Measurements from ENCODE around the gene SLC8A1. TPM values are rescaled to one million over a fixed set of nuclear protein-coding genes. Genes with fewer than 3 reads are reported as not detected.
A peak's percentile ranks its signal among the peaks of the same experiment; 100 is the strongest.

Gene SLC8A1
- total and polyA plus RNA-seq, 7 experiments from 2014 or later = 0.95 to 22.8 (median 1.5) TPM; not detected in 2

- Histone ChIP-seq H3K36me3 (ENCODE audit: control insufficient read depth in 2 of 3, insufficient read depth in 3 of 3, low read length in 3 of 3) (no peaks in the 10 kb centered on the region), H3K27ac (ENCODE audit: low read depth, low read length) (no peak overlapping the region), H3K4me1 (ENCODE audit: control insufficient read depth in 2 of 2, insufficient read depth in 2 of 2, low read length in 2 of 2) (no peaks in the 10 kb centered on the region), H3K4me3 (ENCODE audit: low read length) (no peak overlapping the region), H3K27me3 (ENCODE audit: control insufficient read depth in 2 of 2, insufficient read depth in 2 of 2, low read length in 2 of 2) (no peaks in the 10 kb centered on the region), H3K9me3 (ENCODE audit: control insufficient read depth in 2 of 3, low read length in 3 of 3) (no peaks in the 10 kb centered on the region)
- POLR2A ChIA-PET = no interaction called here
- Mint-ChIP-seq H3K9me3 (peaks cover 0 to 2% (median 0%) of the 10 kb centered on the region in 11 donors), H3K4me3 (no peak overlapping the region), H3K36me3 (no peaks in the 10 kb centered on the region), H3K27me3 (no peaks in the 10 kb centered on the region), H3K27ac (peak overlapping the region in 1 of 9 donors; percentile 5), H3K4me1 (peaks cover 0 to 9% (median 0%) of the 10 kb centered on the region in 7 donors)
- CTCF ChIA-PET = no interaction called here
- DNase-seq (no peak), ATAC-seq (no peak)
- intact Hi-C loops (cut with micrococcal nuclease) = no loop called here
These were observed 88.3 kb downstream of the SLC8A1 start for GRCh38 chr2:40363631-40364030.

- Histone ChIP-seq H3K4me1 (ENCODE audit: control insufficient read depth in 2 of 2, insufficient read depth in 2 of 2, low read length in 2 of 2) (no peaks in the 10 kb centered on the region), H3K4me3 (ENCODE audit: low read length) (no peak overlapping the region), H3K27ac (ENCODE audit: low read depth, low read length) (no peak overlapping the region), H3K9me3 (ENCODE audit: control insufficient read depth in 2 of 3, low read length in 3 of 3) (no peaks in the 10 kb centered on the region), H3K27me3 (ENCODE audit: control insufficient read depth in 2 of 2, insufficient read depth in 2 of 2, low read length in 2 of 2) (no peaks in the 10 kb centered on the region), H3K36me3 (ENCODE audit: control insufficient read depth in 2 of 3, insufficient read depth in 3 of 3, low read length in 3 of 3) (no peaks in the 10 kb centered on the region)
- peaks cover 0 to 4% (median 0%) of the 10 kb centered on the region in 11 donors for H3K9me3 Mint-ChIP-seq
- ATAC-seq (no peak), DNase-seq (no peak)
- H3K4me3 Mint-ChIP-seq = no peak overlapping the region
- peaks cover 0 to 9% (median 0%) of the 10 kb centered on the region in 7 donors for H3K4me1 Mint-ChIP-seq
- POLR2A ChIA-PET = no interaction called here
- H3K27ac Mint-ChIP-seq = no peak overlapping the region
- intact Hi-C loops (cut with micrococcal nuclease) = no loop called here
- CTCF ChIA-PET = no interaction called here
- H3K27me3 Mint-ChIP-seq = no peaks in the 10 kb centered on the region
- H3K36me3 Mint-ChIP-seq = no peaks in the 10 kb centered on the region
These were observed 88.7 kb downstream of the SLC8A1 start for GRCh38 chr2:40363231-40363630.

- peaks cover 0 to 4% (median 0%) of the 10 kb centered on the region in 11 donors for H3K9me3 Mint-ChIP-seq
- Histone ChIP-seq H3K4me3 (ENCODE audit: low read length) (no peak overlapping the region), H3K27ac (ENCODE audit: low read depth, low read length) (no peak overlapping the region), H3K27me3 (ENCODE audit: control insufficient read depth in 2 of 2, insufficient read depth in 2 of 2, low read length in 2 of 2) (no peaks in the 10 kb centered on the region), H3K9me3 (ENCODE audit: control insufficient read depth in 2 of 3, low read length in 3 of 3) (no peaks in the 10 kb centered on the region), H3K36me3 (ENCODE audit: control insufficient read depth in 2 of 3, insufficient read depth in 3 of 3, low read length in 3 of 3) (no peaks in the 10 kb centered on the region), H3K4me1 (ENCODE audit: control insufficient read depth in 2 of 2, insufficient read depth in 2 of 2, low read length in 2 of 2) (no peaks in the 10 kb centered on the region)
- CTCF ChIA-PET = no interaction called here
- no peak overlapping the region for H3K27ac Mint-ChIP-seq
- intact Hi-C loops (cut with micrococcal nuclease) = no loop called here
- ATAC-seq (no peak), DNase-seq (no peak)
- peaks cover 0 to 9% (median 0%) of the 10 kb centered on the region in 7 donors for H3K4me1 Mint-ChIP-seq
- no peaks in the 10 kb centered on the region for H3K27me3 Mint-ChIP-seq
- H3K4me3 Mint-ChIP-seq = no peak overlapping the region
- POLR2A ChIA-PET = no interaction called here
- H3K36me3 Mint-ChIP-seq = no peaks in the 10 kb centered on the region
These were observed 90.4 kb downstream of the SLC8A1 start for GRCh38 chr2:40361478-40361877.

GRCh38 chr2:40360652-40361051 is 91.2 kb downstream of the SLC8A1 start:
- Histone ChIP-seq H3K36me3 (ENCODE audit: control insufficient read depth in 2 of 3, insufficient read depth in 3 of 3, low read length in 3 of 3) (no peaks in the 10 kb centered on the region), H3K27me3 (ENCODE audit: control insufficient read depth in 2 of 2, insufficient read depth in 2 of 2, low read length in 2 of 2) (no peaks in the 10 kb centered on the region), H3K9me3 (ENCODE audit: control insufficient read depth in 2 of 3, low read length in 3 of 3) (no peaks in the 10 kb centered on the region), H3K27ac (ENCODE audit: low read depth, low read length) (no peak overlapping the region), H3K4me3 (ENCODE audit: low read length) (no peak overlapping the region), H3K4me1 (ENCODE audit: control insufficient read depth in 2 of 2, insufficient read depth in 2 of 2, low read length in 2 of 2) (no peaks in the 10 kb centered on the region)
- intact Hi-C loops (cut with micrococcal nuclease) = no loop called here
- Mint-ChIP-seq H3K4me1 (peaks cover 0 to 9% (median 0%) of the 10 kb centered on the region in 7 donors), H3K9me3 (peaks cover 0 to 4% (median 0%) of the 10 kb centered on the region in 11 donors), H3K4me3 (no peak overlapping the region), H3K27me3 (no peaks in the 10 kb centered on the region), H3K36me3 (no peaks in the 10 kb centered on the region), H3K27ac (no peak overlapping the region)
- DNase-seq (no peak), ATAC-seq (no peak)
- ChIA-PET POLR2A (no interaction called here), CTCF (no interaction called here)

GRCh38 chr2:40359811-40360210 is 92.1 kb downstream of the SLC8A1 start:
- POLR2A ChIA-PET = no interaction called here
- ATAC-seq (no peak), DNase-seq (no peak)
- Histone ChIP-seq H3K27ac (ENCODE audit: low read depth, low read length) (no peak overlapping the region), H3K9me3 (ENCODE audit: control insufficient read depth in 2 of 3, low read length in 3 of 3) (no peaks in the 10 kb centered on the region), H3K36me3 (ENCODE audit: control insufficient read depth in 2 of 3, insufficient read depth in 3 of 3, low read length in 3 of 3) (no peaks in the 10 kb centered on the region), H3K4me3 (ENCODE audit: low read length) (no peak overlapping the region), H3K27me3 (ENCODE audit: control insufficient read depth in 2 of 2, insufficient read depth in 2 of 2, low read length in 2 of 2) (no peaks in the 10 kb centered on the region), H3K4me1 (ENCODE audit: control insufficient read depth in 2 of 2, insufficient read depth in 2 of 2, low read length in 2 of 2) (no peaks in the 10 kb centered on the region)
- Mint-ChIP-seq H3K9me3 (peaks cover 0 to 4% (median 0%) of the 10 kb centered on the region in 11 donors), H3K4me3 (no peak overlapping the region), H3K27ac (no peak overlapping the region), H3K36me3 (no peaks in the 10 kb centered on the region), H3K27me3 (no peaks in the 10 kb centered on the region), H3K4me1 (peaks cover 0 to 7% (median 0%) of the 10 kb centered on the region in 7 donors)
- CTCF ChIA-PET = no interaction called here
- intact Hi-C loops (cut with micrococcal nuclease) = no loop called here

GRCh38 chr2:40358783-40359182 is 93.1 kb downstream of the SLC8A1 start:
- Mint-ChIP-seq H3K9me3 (peaks cover 0 to 10% (median 0%) of the 10 kb centered on the region in 11 donors), H3K4me1 (no peaks in the 10 kb centered on the region), H3K36me3 (no peaks in the 10 kb centered on the region), H3K4me3 (no peak overlapping the region), H3K27me3 (no peaks in the 10 kb centered on the region), H3K27ac (no peak overlapping the region)
- H3K9me3 ChIP-seq (ENCODE audit: control insufficient read depth in 2 of 3, low read length in 3 of 3) = no peaks in the 10 kb centered on the region
- intact Hi-C loops (cut with micrococcal nuclease) = no loop called here
- ATAC-seq (no peak), DNase-seq (no peak)
- H3K4me1 ChIP-seq (ENCODE audit: control insufficient read depth in 2 of 2, insufficient read depth in 2 of 2, low read length in 2 of 2) = no peaks in the 10 kb centered on the region
- H3K36me3 ChIP-seq (ENCODE audit: control insufficient read depth in 2 of 3, insufficient read depth in 3 of 3, low read length in 3 of 3) = no peaks in the 10 kb centered on the region
- ChIA-PET POLR2A (no interaction called here), CTCF (no interaction called here)
- no peaks in the 10 kb centered on the region for H3K27me3 ChIP-seq (ENCODE audit: control insufficient read depth in 2 of 2, insufficient read depth in 2 of 2, low read length in 2 of 2)
- H3K4me3 ChIP-seq (ENCODE audit: low read length) = no peak overlapping the region
- no peak overlapping the region for H3K27ac ChIP-seq (ENCODE audit: low read depth, low read length)

- no peaks in the 10 kb centered on the region for H3K36me3 ChIP-seq (ENCODE audit: control insufficient read depth in 2 of 3, insufficient read depth in 3 of 3, low read length in 3 of 3)
- H3K9me3 ChIP-seq (ENCODE audit: control insufficient read depth in 2 of 3, low read length in 3 of 3) = no peaks in the 10 kb centered on the region
- ChIA-PET CTCF (interaction anchor here (0.7 kb wide), 1 partner anchor 725 kb away, joined by 4 read pairs; no protein-coding TSS in a partner anchor), POLR2A (no interaction called here)
- DNase-seq = no peak
- Mint-ChIP-seq H3K9me3 (peaks cover 0 to 13% (median 0%) of the 10 kb centered on the region in 11 donors), H3K27ac (no peak overlapping the region), H3K4me1 (no peaks in the 10 kb centered on the region), H3K36me3 (no peaks in the 10 kb centered on the region), H3K4me3 (no peak overlapping the region), H3K27me3 (no peaks in the 10 kb centered on the region)
- no peak overlapping the region for H3K4me3 ChIP-seq (ENCODE audit: low read length)
- H3K27ac ChIP-seq (ENCODE audit: low read depth, low read length) = no peak overlapping the region
- intact Hi-C loops (cut with micrococcal nuclease) = no loop called here
- H3K4me1 ChIP-seq (ENCODE audit: control insufficient read depth in 2 of 2, insufficient read depth in 2 of 2, low read length in 2 of 2) = no peaks in the 10 kb centered on the region
- no peaks in the 10 kb centered on the region for H3K27me3 ChIP-seq (ENCODE audit: control insufficient read depth in 2 of 2, insufficient read depth in 2 of 2, low read length in 2 of 2)
- no peak for ATAC-seq
These were observed 94.2 kb downstream of the SLC8A1 start for GRCh38 chr2:40357667-40358066.

Measured in naive thymus-derived CD4-positive, alpha-beta T cell (primary cell).